DOHH2 (cell line): ENCODE measurements around the gene TAMM41.

Source experiments
- EZH2phosphoT487 ChIP-seq: fragments of 200-600 bp; sonication (generic); IDR thresholded peaks from 2 replicates; pipeline ENCODE4 v1.6.1; 2017; ENCODE audit warnings: borderline replicate concordance, mild to moderate bottlenecking, antibody characterized with exemption, low read length, moderate library complexity, mixed read lengths
- TF ChIP-seq, protein P1 (sequence below): fragments of 200-600 bp; sonication (generic); IDR thresholded peaks from one replicate; pipeline ENCODE4 v1.5.1; 2014; ENCODE audit warnings: antibody characterized with exemption, mild to moderate bottlenecking, low read depth, low read length; ENCODE audit not compliant: poor library complexity, severe bottlenecking

DNA sequence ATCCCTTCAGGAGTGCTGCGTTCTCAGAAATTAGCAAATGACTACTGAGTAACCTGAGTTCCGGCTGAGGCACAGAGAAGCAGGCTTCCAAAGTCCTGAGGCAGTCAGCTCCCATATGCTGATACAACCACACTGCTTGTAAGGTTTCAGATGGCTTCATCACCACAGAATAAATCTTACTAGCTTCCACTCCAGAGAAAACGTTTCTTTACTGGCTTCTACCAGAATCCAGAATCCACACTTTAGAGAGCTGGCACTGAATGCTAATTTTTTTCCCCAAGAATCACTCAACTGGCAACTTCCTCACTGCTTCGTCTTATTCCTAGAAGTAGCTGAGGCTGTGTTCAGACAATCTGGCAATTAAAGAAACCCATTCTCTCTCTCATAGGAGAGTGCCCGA is 21.4 kb downstream of the TAMM41 start:
- TF ChIP-seq, protein P1, sequence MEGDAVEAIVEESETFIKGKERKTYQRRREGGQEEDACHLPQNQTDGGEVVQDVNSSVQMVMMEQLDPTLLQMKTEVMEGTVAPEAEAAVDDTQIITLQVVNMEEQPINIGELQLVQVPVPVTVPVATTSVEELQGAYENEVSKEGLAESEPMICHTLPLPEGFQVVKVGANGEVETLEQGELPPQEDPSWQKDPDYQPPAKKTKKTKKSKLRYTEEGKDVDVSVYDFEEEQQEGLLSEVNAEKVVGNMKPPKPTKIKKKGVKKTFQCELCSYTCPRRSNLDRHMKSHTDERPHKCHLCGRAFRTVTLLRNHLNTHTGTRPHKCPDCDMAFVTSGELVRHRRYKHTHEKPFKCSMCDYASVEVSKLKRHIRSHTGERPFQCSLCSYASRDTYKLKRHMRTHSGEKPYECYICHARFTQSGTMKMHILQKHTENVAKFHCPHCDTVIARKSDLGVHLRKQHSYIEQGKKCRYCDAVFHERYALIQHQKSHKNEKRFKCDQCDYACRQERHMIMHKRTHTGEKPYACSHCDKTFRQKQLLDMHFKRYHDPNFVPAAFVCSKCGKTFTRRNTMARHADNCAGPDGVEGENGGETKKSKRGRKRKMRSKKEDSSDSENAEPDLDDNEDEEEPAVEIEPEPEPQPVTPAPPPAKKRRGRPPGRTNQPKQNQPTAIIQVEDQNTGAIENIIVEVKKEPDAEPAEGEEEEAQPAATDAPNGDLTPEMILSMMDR: no peak
- TF ChIP-seq EZH2phosphoT487: no peak
